Skeletal muscle satellite cell (primary cell): ENCODE data around the gene VCX3A. TPM values are rescaled to one million over a fixed set of nuclear protein-coding genes. Genes with fewer than 3 reads are reported as not detected.
"Not testable (repeated sequence)": the region's sequence is repeated elsewhere in the genome, so short reads cannot be mapped to it uniquely, and the experiment has no call there.

ENCODE experiments used
- H3K27me3 ChIP-seq: 2 replicates; pipeline ENCODE4 v1.7.0; 2013; ENCODE audit warnings: low read length; ENCODE audit not compliant: control insufficient read depth, insufficient read depth
- H3K36me3 ChIP-seq: 2 replicates; pipeline ENCODE4 v1.7.0; 2013; ENCODE audit warnings: mild to moderate bottlenecking, control low read depth, low read length; ENCODE audit not compliant: insufficient read depth
- H3K4me1 ChIP-seq: 2 replicates; pipeline ENCODE4 v1.7.0; 2013; ENCODE audit warnings: low read length; ENCODE audit not compliant: control insufficient read depth, insufficient read depth
- H3K4me2 ChIP-seq: 2 replicates; pipeline ENCODE4 v1.7.0; 2013; ENCODE audit warnings: mild to moderate bottlenecking, low read length
- H3K4me3 ChIP-seq: 2 replicates; pipeline ENCODE4 v1.7.0; 2013; ENCODE audit warnings: low read length
- H3K9ac ChIP-seq: 2 replicates; pipeline ENCODE4 v1.7.0; 2013; ENCODE audit warnings: mild to moderate bottlenecking, low read depth, low read length, moderate library complexity
- H3K9me3 ChIP-seq: replicated peaks from 2 replicates; pipeline ENCODE4 v1.7.0; 2013; ENCODE audit warnings: mild to moderate bottlenecking, control low read depth, low read length
- total RNA-seq: library from RNA; depleted of rRNA; stranded (reverse); fragments of >200 nt; gene quantifications from 2 replicates; pipeline ENCODE4 v1.2.3, GENCODE V29; 2012; rRNA removed

The VCX3A gene
- total RNA-seq, result not detected in 2 replicates

- not testable (repeated sequence) for H3K36me3 ChIP-seq, H3K4me1 ChIP-seq, H3K9me3 ChIP-seq, H3K4me3 ChIP-seq, H3K4me2 ChIP-seq, H3K27me3 ChIP-seq, H3K9ac ChIP-seq
Observed at GRCh38 chrX:6535018-6535417, at the start of gene VCX3A. Gene VCX3A (minus strand): TSS chrX:6535118. CDS start chrX:6534497, 621 bp downstream.

GRCh38 chrX:6574762-6575161 is 39.8 kb upstream of the VCX3A start:
- H3K36me3 ChIP-seq, result no peaks in the 10 kb centered on the region
- H3K4me3 ChIP-seq, result no peak overlapping the region
- H3K9me3 ChIP-seq, result peaks cover 3% of the 10 kb centered on the region
- H3K4me1 ChIP-seq, result no peaks in the 10 kb centered on the region
- no peak overlapping the region for H3K9ac ChIP-seq
- no peaks in the 10 kb centered on the region for H3K27me3 ChIP-seq
- H3K4me2 ChIP-seq, result no peak overlapping the region

GRCh38 chrX:6568031-6568430 is 33.1 kb upstream of the VCX3A start:
- Histone ChIP-seq H3K4me2 (no peak overlapping the region), H3K4me3 (no peak overlapping the region), H3K4me1 (no peaks in the 10 kb centered on the region), H3K9ac (no peak overlapping the region), H3K9me3 (peaks cover 4% of the 10 kb centered on the region), H3K36me3 (no peaks in the 10 kb centered on the region), H3K27me3 (no peaks in the 10 kb centered on the region)

GRCh38 chrX:6558979-6559378 is 24.1 kb upstream of the VCX3A start:
- H3K4me3 ChIP-seq, result no peak overlapping the region
- H3K9ac ChIP-seq, result no peak overlapping the region
- H3K9me3 ChIP-seq, result peaks cover 3% of the 10 kb centered on the region
- no peaks in the 10 kb centered on the region for H3K27me3 ChIP-seq
- H3K4me2 ChIP-seq, result no peak overlapping the region
- no peaks in the 10 kb centered on the region for H3K4me1 ChIP-seq
- H3K36me3 ChIP-seq, result no peaks in the 10 kb centered on the region

- Histone ChIP-seq H3K36me3 (no peaks in the 10 kb centered on the region), H3K4me2 (no peak overlapping the region), H3K4me3 (no peak overlapping the region), H3K9ac (no peak overlapping the region), H3K4me1 (no peaks in the 10 kb centered on the region), H3K9me3 (peaks cover 3% of the 10 kb centered on the region), H3K27me3 (no peaks in the 10 kb centered on the region)
Observed at GRCh38 chrX:6557690-6558089, 22.8 kb upstream of the VCX3A start.

GRCh38 chrX:6550999-6551398 is 16.1 kb upstream of the VCX3A start:
- no peaks in the 10 kb centered on the region for H3K36me3 ChIP-seq
- no peaks in the 10 kb centered on the region for H3K4me1 ChIP-seq
- H3K4me2 ChIP-seq, result no peak overlapping the region
- H3K4me3 ChIP-seq, result no peak overlapping the region
- H3K9me3 ChIP-seq, result no peaks in the 10 kb centered on the region
- H3K9ac ChIP-seq, result no peak overlapping the region
- H3K27me3 ChIP-seq, result no peaks in the 10 kb centered on the region

GRCh38 chrX:6545712-6546111 is 10.8 kb upstream of the VCX3A start:
- no peaks in the 10 kb centered on the region for H3K9me3 ChIP-seq
- H3K27me3 ChIP-seq, result no peaks in the 10 kb centered on the region
- H3K4me3 ChIP-seq, result no peak overlapping the region
- H3K9ac ChIP-seq, result no peak overlapping the region
- no peak overlapping the region for H3K4me2 ChIP-seq
- no peaks in the 10 kb centered on the region for H3K4me1 ChIP-seq
- no peaks in the 10 kb centered on the region for H3K36me3 ChIP-seq

GRCh38 chrX:6526564-6527136 is 8.3 kb downstream of the VCX3A start:
- no peak overlapping the region for H3K4me3 ChIP-seq
- H3K36me3 ChIP-seq, result no peaks in the 10 kb centered on the region
- no peaks in the 10 kb centered on the region for H3K4me1 ChIP-seq
- no peak overlapping the region for H3K4me2 ChIP-seq
- H3K27me3 ChIP-seq, result no peaks in the 10 kb centered on the region
- H3K9me3 ChIP-seq, result no peaks in the 10 kb centered on the region
- no peak overlapping the region for H3K9ac ChIP-seq

GRCh38 chrX:6517376-6517775 is 17.5 kb downstream of the VCX3A start:
- no peak overlapping the region for H3K9ac ChIP-seq
- no peaks in the 10 kb centered on the region for H3K4me1 ChIP-seq
- no peaks in the 10 kb centered on the region for H3K9me3 ChIP-seq
- no peaks in the 10 kb centered on the region for H3K36me3 ChIP-seq
- H3K4me3 ChIP-seq, result no peak overlapping the region
- no peak overlapping the region for H3K4me2 ChIP-seq
- no peaks in the 10 kb centered on the region for H3K27me3 ChIP-seq

GRCh38 chrX:6506444-6506843 is 28.5 kb downstream of the VCX3A start:
- H3K4me3 ChIP-seq, result no peak overlapping the region
- H3K9ac ChIP-seq, result no peak overlapping the region
- no peaks in the 10 kb centered on the region for H3K36me3 ChIP-seq
- H3K4me2 ChIP-seq, result no peak overlapping the region
- no peaks in the 10 kb centered on the region for H3K4me1 ChIP-seq
- H3K27me3 ChIP-seq, result no peaks in the 10 kb centered on the region
- H3K9me3 ChIP-seq, result peaks cover 4% of the 10 kb centered on the region

GRCh38 chrX:6505960-6506359 is 29.0 kb downstream of the VCX3A start:
- Histone ChIP-seq H3K9ac (no peak overlapping the region), H3K9me3 (peaks cover 4% of the 10 kb centered on the region), H3K4me1 (no peaks in the 10 kb centered on the region), H3K4me2 (no peak overlapping the region), H3K36me3 (no peaks in the 10 kb centered on the region), H3K27me3 (no peaks in the 10 kb centered on the region), H3K4me3 (no peak overlapping the region)

- Histone ChIP-seq H3K4me2 (no peak overlapping the region), H3K36me3 (no peaks in the 10 kb centered on the region), H3K9ac (no peak overlapping the region), H3K9me3 (peaks cover 7% of the 10 kb centered on the region), H3K27me3 (no peaks in the 10 kb centered on the region), H3K4me3 (no peak overlapping the region), H3K4me1 (no peaks in the 10 kb centered on the region)
Observed at GRCh38 chrX:6500719-6501118, 34.2 kb downstream of the VCX3A start.
